ENCODE data around the gene AGTRAP. TPM values are rescaled to one million over a fixed set of nuclear protein-coding genes. Genes with fewer than 3 reads are reported as not detected.

The AGTRAP gene
- total RNA-seq, 1 donor = 38.9 TPM

GRCh38 chr1:11725616-11726015, 10.3 kb upstream of the AGTRAP start:
- no peak for TF ChIP-seq CTCF (IDR thresholded peaks at IDR 0.05; ENCODE audit: insufficient read depth, low read depth, low read length)
- no peak for DNase-seq (ENCODE audit: low read depth)
- H3K4me3 ChIP-seq (ENCODE audit: low read depth, low read length) = no peak overlapping the region

GRCh38 chr1:11727119-11727518, 8.8 kb upstream of the AGTRAP start:
- H3K4me3 ChIP-seq (ENCODE audit: low read depth, low read length) = no peak overlapping the region
- no peak for TF ChIP-seq CTCF (IDR thresholded peaks at IDR 0.05; ENCODE audit: insufficient read depth, low read depth, low read length)
- DNase-seq (ENCODE audit: low read depth) = no peak

- TF ChIP-seq CTCF (IDR thresholded peaks at IDR 0.05; ENCODE audit: insufficient read depth, low read depth, low read length) = no peak
- no peak overlapping the region for H3K4me3 ChIP-seq (ENCODE audit: low read depth, low read length)
- no peak for DNase-seq (ENCODE audit: low read depth)
These were observed 7.7 kb upstream of the AGTRAP start for GRCh38 chr1:11728126-11728806.

GRCh38 chr1:11729155-11729497, 6.8 kb upstream of the AGTRAP start:
- TF ChIP-seq CTCF (IDR thresholded peaks at IDR 0.05; ENCODE audit: insufficient read depth, low read depth, low read length) = no peak
- no peak overlapping the region for H3K4me3 ChIP-seq (ENCODE audit: low read depth, low read length)
- DNase-seq (ENCODE audit: low read depth) = no peak

GRCh38 chr1:11729498-11730428, 6.2 kb upstream of the AGTRAP start:
- no peak for DNase-seq (ENCODE audit: low read depth)
- TF ChIP-seq CTCF (IDR thresholded peaks at IDR 0.05; ENCODE audit: insufficient read depth, low read depth, low read length) = no peak
- H3K4me3 ChIP-seq (ENCODE audit: low read depth, low read length) = no peak overlapping the region

DNA sequence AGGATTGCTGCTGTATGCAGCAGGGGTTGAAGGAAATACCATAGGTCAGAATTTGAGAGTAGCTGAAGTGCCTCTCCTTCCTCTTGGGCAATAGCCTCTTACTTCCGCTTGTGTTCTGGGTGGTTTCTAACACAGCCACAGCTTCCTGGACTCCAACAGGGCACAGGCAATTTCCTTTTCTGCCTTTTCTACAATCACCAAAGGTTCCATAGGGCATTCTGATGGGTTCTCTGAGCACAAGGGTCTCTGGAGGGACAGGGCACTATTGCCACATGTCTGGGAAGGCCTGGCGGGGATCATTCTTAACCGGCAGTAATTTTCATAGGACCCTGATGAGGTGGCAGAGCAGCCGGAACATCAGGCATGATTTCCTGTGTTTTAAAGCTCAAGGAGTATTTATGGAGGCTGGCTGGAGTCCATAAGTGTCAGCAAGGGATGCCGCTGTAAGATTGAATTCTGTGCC, 5.5 kb upstream of the AGTRAP start:
- TF ChIP-seq CTCF (IDR thresholded peaks at IDR 0.05; ENCODE audit: insufficient read depth, low read depth, low read length) = no peak
- no peak overlapping the region for H3K4me3 ChIP-seq (ENCODE audit: low read depth, low read length)
- peak; percentile 48 for DNase-seq (ENCODE audit: low read depth)
